Activated naive CD4-positive, alpha-beta T cell treated with anti-CD3 and anti-CD28 coated beads for 36 hours (primary cell): ENCODE measurements around the gene KLF13. TPM values are rescaled to one million over a fixed set of nuclear protein-coding genes. Genes with fewer than 3 reads are reported as not detected.

Source experiments
- CTCF ChIA-PET: fragments of 350-600 bp; sonication (Branson Sonifier 250); formaldehyde crosslinking; loops from one replicate; lab custom pipeline; 2021; ENCODE audit warnings: antibody characterized with exemption; lab: Charles Lee
- DNase-seq: peaks from one replicate; pipeline ENCODE4 v3.0.0-alpha.2; 2020
- H3K27ac Mint-ChIP-seq: one replicate; pipeline ENCODE4 v1.8.0; 2021; ENCODE audit warnings: mild to moderate bottlenecking, mixed read lengths
- H3K27me3 Mint-ChIP-seq: one replicate; pipeline ENCODE4 v1.8.0; 2021; ENCODE audit warnings: low read depth, mixed read lengths
- H3K36me3 Mint-ChIP-seq: one replicate; pipeline ENCODE4 v1.8.0; 2021; ENCODE audit warnings: low read depth, mixed read lengths
- H3K4me1 Mint-ChIP-seq: one replicate; pipeline ENCODE4 v1.8.0; 2021; ENCODE audit warnings: low read depth, mixed read lengths
- H3K4me3 Mint-ChIP-seq: one replicate; pipeline ENCODE4 v1.8.0; 2021; ENCODE audit warnings: mild to moderate bottlenecking, moderate library complexity, mixed read lengths
- H3K9me3 Mint-ChIP-seq: one replicate; pipeline ENCODE4 v1.8.0; 2021; ENCODE audit warnings: mixed read lengths
- intact Hi-C: fragments of 100-400 bp; cut with micrococcal nuclease; formaldehyde crosslinking; loops from one replicate; pipeline ENCODE4 v1.15.1; 2023
- total RNA-seq, 2 experiments: library from RNA; stranded (reverse); gene quantifications; one replicate each; pipeline ENCODE4 v1.2.3, GENCODE V29; 2021

KLF13 gene
- total RNA-seq, 2 experiments from 2014 or later, result 115 to 121 TPM

- CTCF ChIA-PET, result interaction anchor here (1.1 kb wide), 1 partner anchor 13 kb away, joined by 3 read pairs; the partner anchor contains the start of gene KLF13
- intact Hi-C loops, result no loop called here
Observed at GRCh38 chr15:31339558-31339895, 12.9 kb downstream of the KLF13 start.

GRCh38 chr15:31340047-31340446 lies 13.4 kb downstream of the KLF13 start:
- Mint-ChIP-seq H3K27ac (peak overlapping the region; percentile 99), H3K36me3 (no peaks in the 10 kb centered on the region), H3K9me3 (no peaks in the 10 kb centered on the region), H3K4me3 (no peak overlapping the region), H3K27me3 (no peaks in the 10 kb centered on the region), H3K4me1 (peaks cover 100% of the 10 kb centered on the region)
- DNase-seq, result no peak
- intact Hi-C loops, result no loop called here
- CTCF ChIA-PET, result interaction anchor here (0.8 to 1.1 kb wide), 3 partner anchors 14 to 125 kb away, joined by 3 read pairs; partner anchors contain the start of gene KLF13

More at GRCh38 chr15:31339558-31339895, 12.9 kb downstream of the KLF13 start:
- H3K36me3 Mint-ChIP-seq, result no peaks in the 10 kb centered on the region
- no peak for DNase-seq
- peaks cover 100% of the 10 kb centered on the region for H3K4me1 Mint-ChIP-seq
- no peak overlapping the region for H3K4me3 Mint-ChIP-seq
- no peaks in the 10 kb centered on the region for H3K9me3 Mint-ChIP-seq
- H3K27ac Mint-ChIP-seq, result peak overlapping the region; percentile 85
- no peaks in the 10 kb centered on the region for H3K27me3 Mint-ChIP-seq

- Mint-ChIP-seq H3K27ac (peak overlapping the region; percentile 99), H3K4me3 (no peak overlapping the region), H3K36me3 (no peaks in the 10 kb centered on the region), H3K4me1 (peaks cover 98% of the 10 kb centered on the region), H3K9me3 (no peaks in the 10 kb centered on the region), H3K27me3 (no peaks in the 10 kb centered on the region)
- no peak for DNase-seq
- CTCF ChIA-PET, result interaction anchor here (0.8 to 1.1 kb wide), 3 partner anchors 14 to 126 kb away, joined by 3 read pairs; partner anchors contain the start of gene KLF13
- intact Hi-C loops, result no loop called here
Observed at GRCh38 chr15:31340592-31340991, 14.0 kb downstream of the KLF13 start.

GRCh38 chr15:31341071-31341470 lies 14.4 kb downstream of the KLF13 start:
- peaks cover 98% of the 10 kb centered on the region for H3K4me1 Mint-ChIP-seq

GRCh38 chr15:31341496-31342195 lies 15.0 kb downstream of the KLF13 start:
- Mint-ChIP-seq H3K4me3 (no peak overlapping the region), H3K27ac (peak overlapping the region; percentile 99), H3K4me1 (peaks cover 98% of the 10 kb centered on the region), H3K36me3 (peaks cover 9% of the 10 kb centered on the region), H3K27me3 (no peaks in the 10 kb centered on the region), H3K9me3 (no peaks in the 10 kb centered on the region)
- intact Hi-C loops, result no loop called here
- DNase-seq, result peak; percentile 26
- CTCF ChIA-PET, result interaction anchor here (1.5 kb wide), 1 partner anchor 13 kb away, joined by 4 read pairs; no protein-coding TSS in a partner anchor

More at GRCh38 chr15:31341071-31341470, 14.4 kb downstream of the KLF13 start:
- DNase-seq, result peak; percentile 38
- Mint-ChIP-seq H3K9me3 (no peaks in the 10 kb centered on the region), H3K4me3 (no peak overlapping the region), H3K27me3 (no peaks in the 10 kb centered on the region), H3K36me3 (peaks cover 3% of the 10 kb centered on the region), H3K27ac (peak overlapping the region; percentile 99)
- intact Hi-C loops, result no loop called here
- CTCF ChIA-PET, result no interaction called here

GRCh38 chr15:31342381-31342780 lies 15.7 kb downstream of the KLF13 start:
- CTCF ChIA-PET, result interaction anchor here (0.7 to 1.5 kb wide), 2 partner anchors 14 to 120 kb away, joined by 3 to 4 read pairs; no protein-coding TSS in a partner anchor
- peak overlapping the region; percentile 65 for H3K4me3 Mint-ChIP-seq
- intact Hi-C loops, result no loop called here
- H3K36me3 Mint-ChIP-seq, result peaks cover 12% of the 10 kb centered on the region
- H3K27me3 Mint-ChIP-seq, result no peaks in the 10 kb centered on the region
- peaks cover 98% of the 10 kb centered on the region for H3K4me1 Mint-ChIP-seq
- H3K27ac Mint-ChIP-seq, result peak overlapping the region; percentile 99
- no peak for DNase-seq
- H3K9me3 Mint-ChIP-seq, result no peaks in the 10 kb centered on the region

- H3K27ac Mint-ChIP-seq, result peak overlapping the region; percentile 99
- CTCF ChIA-PET, result interaction anchor here (0.7 to 1.5 kb wide), 3 partner anchors 10 to 120 kb away, joined by 3 to 4 read pairs (median 3); no protein-coding TSS in a partner anchor
- intact Hi-C loops, result no loop called here
- peaks cover 98% of the 10 kb centered on the region for H3K4me1 Mint-ChIP-seq
- DNase-seq, result peak; percentile 63
- no peaks in the 10 kb centered on the region for H3K9me3 Mint-ChIP-seq
- H3K36me3 Mint-ChIP-seq, result peaks cover 17% of the 10 kb centered on the region
- H3K4me3 Mint-ChIP-seq, result peak overlapping the region; percentile 65
- H3K27me3 Mint-ChIP-seq, result no peaks in the 10 kb centered on the region
Observed at GRCh38 chr15:31342781-31343626, 16.4 kb downstream of the KLF13 start.

GRCh38 chr15:31343831-31344230 lies 17.2 kb downstream of the KLF13 start:
- no peaks in the 10 kb centered on the region for H3K9me3 Mint-ChIP-seq
- H3K4me3 Mint-ChIP-seq, result peak overlapping the region; percentile 11
- CTCF ChIA-PET, result interaction anchor here (1.0 kb wide), 1 partner anchor 9 kb away, joined by 3 read pairs; no protein-coding TSS in a partner anchor
- intact Hi-C loops, result no loop called here
- H3K27me3 Mint-ChIP-seq, result no peaks in the 10 kb centered on the region
- H3K27ac Mint-ChIP-seq, result peak overlapping the region; percentile 99
- peaks cover 20% of the 10 kb centered on the region for H3K36me3 Mint-ChIP-seq
- no peak for DNase-seq
- peaks cover 98% of the 10 kb centered on the region for H3K4me1 Mint-ChIP-seq

- intact Hi-C loops, result no loop called here
- Mint-ChIP-seq H3K27ac (peak overlapping the region; percentile 99), H3K9me3 (no peaks in the 10 kb centered on the region), H3K27me3 (no peaks in the 10 kb centered on the region), H3K4me3 (peak overlapping the region; percentile 92), H3K36me3 (peaks cover 23% of the 10 kb centered on the region), H3K4me1 (peaks cover 98% of the 10 kb centered on the region)
- CTCF ChIA-PET, result interaction anchor here (1.0 to 4.1 kb wide), 3 partner anchors 9 to 22 kb away, joined by 3 to 21 read pairs (median 3); no protein-coding TSS in a partner anchor
- DNase-seq, result no peak
Observed at GRCh38 chr15:31344266-31344665, 17.6 kb downstream of the KLF13 start.

GRCh38 chr15:31344823-31345605 lies 18.4 kb downstream of the KLF13 start:
- H3K4me1 Mint-ChIP-seq, result peaks cover 98% of the 10 kb centered on the region
- no peaks in the 10 kb centered on the region for H3K9me3 Mint-ChIP-seq
- no peaks in the 10 kb centered on the region for H3K27me3 Mint-ChIP-seq
- peak overlapping the region; percentile 99 for H3K27ac Mint-ChIP-seq
- CTCF ChIA-PET, result interaction anchor here (1.0 to 4.1 kb wide), 5 partner anchors 12 to 90 kb away, joined by 3 to 21 read pairs (median 7); partner anchors contain the start of gene KLF13
- intact Hi-C loops, result no loop called here
- DNase-seq, result peak; percentile 66
- H3K4me3 Mint-ChIP-seq, result peak overlapping the region; percentile 92
- H3K36me3 Mint-ChIP-seq, result peaks cover 28% of the 10 kb centered on the region

GRCh38 chr15:31345606-31346366 lies 19.2 kb downstream of the KLF13 start:
- Mint-ChIP-seq H3K36me3 (peaks cover 28% of the 10 kb centered on the region), H3K27me3 (no peaks in the 10 kb centered on the region), H3K27ac (peak overlapping the region; percentile 99), H3K4me3 (peak overlapping the region; percentile 92), H3K4me1 (peaks cover 98% of the 10 kb centered on the region), H3K9me3 (no peaks in the 10 kb centered on the region)
- intact Hi-C loops, result loop anchor here (1.0 to 2.0 kb wide), 4 partner anchors 79 to 143 kb away; no protein-coding TSS in a partner anchor
- DNase-seq, result peak; percentile 65
- CTCF ChIA-PET, result interaction anchor here (0.6 to 4.1 kb wide), 15 partner anchors 8 to 145 kb away, joined by 3 to 21 read pairs (median 3); partner anchors contain the start of gene KLF13
